Measurements from ENCODE around the gene TRIM37. TPM values are rescaled to one million over a fixed set of nuclear protein-coding genes. Genes with fewer than 3 reads are reported as not detected.

Gene TRIM37
- total and polyA plus RNA-seq, 2 donors (not counting 1 experiment from before 2014, with no cell fraction given): 5.1 to 28.3 TPM

GRCh38 chr17:59097876-59098275, 8.8 kb downstream of the TRIM37 start:
- POLR2A ChIA-PET: no interaction called here
- Histone ChIP-seq H3K4me1 (ENCODE audit: control insufficient read depth in 2 of 2, insufficient read depth in 2 of 2, low read length in 2 of 2) (peaks cover 0 to 6% of the 10 kb centered on the region in 2 donors), H3K4me3 (ENCODE audit: control extremely low read depth in 1 of 5, extremely low read depth in 1 of 5, insufficient read depth in 1 of 5, low read depth in 2 of 5, low read length in 4 of 5) (no peak overlapping the region), H3K4me2 (replicated peaks; ENCODE audit: low read depth, low read length, poor library complexity, severe bottlenecking) (no peak overlapping the region), H4K20me1 (ENCODE audit: control insufficient read depth, insufficient read depth, low read length, poor library complexity, severe bottlenecking) (no peaks in the 10 kb centered on the region), H3K27ac (ENCODE audit: low read length in 2 of 2) (no peak overlapping the region), H2AFZ (ENCODE audit: insufficient read depth, low read depth, low read length, poor library complexity, severe bottlenecking) (no peak overlapping the region), H3K79me2 (ENCODE audit: control insufficient read depth, insufficient read depth, low read length) (peaks cover 44% of the 10 kb centered on the region), H3K36me3 (replicated peaks in 1 of 2; ENCODE audit: control extremely low read depth in 1 of 2, control insufficient read depth in 1 of 2, extremely low read depth in 1 of 2, insufficient read depth in 2 of 2, low read length in 1 of 2) (peaks cover 3 to 12% of the 10 kb centered on the region in 2 experiments), H3K9me3 (ENCODE audit: control extremely low read depth in 1 of 3, control insufficient read depth in 2 of 3, insufficient read depth in 1 of 3, low read length in 2 of 3) (no peaks in the 10 kb centered on the region), H3K27me3 (replicated peaks in 1 of 4; ENCODE audit: control extremely low read depth in 1 of 4, control insufficient read depth in 3 of 4, insufficient read depth in 4 of 4, low read length in 3 of 4) (no peaks in the 10 kb centered on the region), H3K9ac (ENCODE audit: low read length) (no peak overlapping the region)
- Mint-ChIP-seq H3K27ac (no peak overlapping the region), H3K4me3 (no peak overlapping the region), H3K27me3 (no peaks in the 10 kb centered on the region), H3K9me3 (ENCODE audit: insufficient read depth) (no peaks in the 10 kb centered on the region), H3K4me1 (peaks cover 7% of the 10 kb centered on the region)
- ATAC-seq (ENCODE audit: low read depth) (no peak), DNase-seq (no peak)
- CTCF ChIA-PET: no interaction called here
- TF ChIP-seq EZH2 (IDR thresholded peaks at IDR 0.05; ENCODE audit: borderline replicate concordance, insufficient read depth, low read depth, low read length, poor library complexity, severe bottlenecking): no peak
- TF ChIP-seq CTCF (IDR thresholded peaks at IDR 0.05): no peak
- intact Hi-C loops (cut with micrococcal nuclease): no loop called here

GRCh38 chr17:59094861-59095530, 11.7 kb downstream of the TRIM37 start:
- no peaks in the 10 kb centered on the region for H3K27me3 ChIP-seq (replicated peaks in 1 of 4; ENCODE audit: control extremely low read depth in 1 of 4, control insufficient read depth in 3 of 4, insufficient read depth in 4 of 4, low read length in 3 of 4)
- CTCF ChIA-PET: interaction anchor here (1.3 kb wide), 1 partner anchor 8 kb away, joined by 3 read pairs; no protein-coding TSS in a partner anchor

More at GRCh38 chr17:59094861-59095530, 11.7 kb downstream of the TRIM37 start:
- Histone ChIP-seq H3K27ac (ENCODE audit: low read length in 2 of 2) (no peak overlapping the region), H3K4me1 (ENCODE audit: control insufficient read depth in 2 of 2, insufficient read depth in 2 of 2, low read length in 2 of 2) (peaks cover 0 to 6% of the 10 kb centered on the region in 2 donors), H2AFZ (ENCODE audit: insufficient read depth, low read depth, low read length, poor library complexity, severe bottlenecking) (no peak overlapping the region), H3K9ac (ENCODE audit: low read length) (no peak overlapping the region), H4K20me1 (ENCODE audit: control insufficient read depth, insufficient read depth, low read length, poor library complexity, severe bottlenecking) (no peaks in the 10 kb centered on the region), H3K79me2 (ENCODE audit: control insufficient read depth, insufficient read depth, low read length) (peaks cover 49% of the 10 kb centered on the region), H3K4me2 (replicated peaks; ENCODE audit: low read depth, low read length, poor library complexity, severe bottlenecking) (no peak overlapping the region), H3K4me3 (ENCODE audit: control extremely low read depth in 1 of 5, extremely low read depth in 1 of 5, insufficient read depth in 1 of 5, low read depth in 2 of 5, low read length in 4 of 5) (no peak overlapping the region), H3K36me3 (replicated peaks in 1 of 2; ENCODE audit: control extremely low read depth in 1 of 2, control insufficient read depth in 1 of 2, extremely low read depth in 1 of 2, insufficient read depth in 2 of 2, low read length in 1 of 2) (peaks cover 2 to 12% of the 10 kb centered on the region in 2 experiments), H3K9me3 (ENCODE audit: control extremely low read depth in 1 of 3, control insufficient read depth in 2 of 3, insufficient read depth in 1 of 3, low read length in 2 of 3) (no peaks in the 10 kb centered on the region)
- intact Hi-C loops (cut with micrococcal nuclease): loop anchor here (2.0 kb wide), 1 partner anchor 22 kb away; no protein-coding TSS in a partner anchor
- whole genome bisulfite sequencing (ENCODE audit: insufficient coverage): 100% methylated on average over 1 of the region's 6 CpGs
- no peaks in the 10 kb centered on the region for H3K9me3 Mint-ChIP-seq (ENCODE audit: insufficient read depth)
- TF ChIP-seq CTCF (IDR thresholded peaks at IDR 0.05): no peak
- TF ChIP-seq EZH2 (IDR thresholded peaks at IDR 0.05; ENCODE audit: borderline replicate concordance, insufficient read depth, low read depth, low read length, poor library complexity, severe bottlenecking): no peak
- H3K27me3 Mint-ChIP-seq: no peaks in the 10 kb centered on the region
- ATAC-seq (ENCODE audit: low read depth): no peak
- H3K27ac Mint-ChIP-seq: no peak overlapping the region
- peaks cover 7% of the 10 kb centered on the region for H3K4me1 Mint-ChIP-seq
- DNase-seq: no peak
- POLR2A ChIA-PET: interaction anchor here (0.7 kb wide), 1 partner anchor 12 kb away, joined by 3 read pairs; the partner anchor contains the start of gene TRIM37
- no peak overlapping the region for H3K4me3 Mint-ChIP-seq

All from B cell (primary cell).